ENCODE results near the gene TUT4.

DNA sequence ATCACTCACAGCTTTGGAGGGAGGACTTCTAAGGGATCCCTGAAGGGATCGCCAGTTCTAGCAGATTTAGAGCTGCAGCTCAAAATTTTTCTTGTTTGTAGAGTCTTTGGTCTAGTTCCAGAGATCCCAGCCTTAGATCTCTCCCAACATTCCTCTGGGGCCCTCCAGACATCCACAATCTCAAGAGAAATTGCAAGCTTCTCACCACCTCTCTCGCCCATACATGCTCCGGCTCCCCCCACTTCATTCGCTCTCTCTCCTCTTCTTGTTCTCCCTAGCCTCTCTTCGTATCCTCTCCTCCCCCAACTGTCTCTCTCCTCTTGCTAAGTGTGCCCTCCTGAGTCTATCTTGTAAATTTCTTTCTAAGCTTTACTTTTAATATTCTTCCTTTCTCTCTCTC lies 15.1 kb upstream of the TUT4 start:
- TF ChIP-seq EZH2 (IDR thresholded peaks at IDR 0.05; ENCODE audit: insufficient read depth, poor library complexity, severe bottlenecking), result no peak
- TF ChIP-seq EZH2phosphoT487 (IDR thresholded peaks at IDR 0.05; ENCODE audit: insufficient read depth, low read depth), result no peak
